K562 (cell line): ENCODE data around the gene NOL12. TPM values are rescaled to one million over a fixed set of nuclear protein-coding genes. Genes with fewer than 3 reads are reported as not detected.

ENCODE experiments used
- ATAC-seq: fragments of 200-7000 bp; cut with Tn5 transposase; 3 replicates; pipeline ENCODE4 v1.9.1; 2020; ENCODE audit warnings: moderate library complexity
- BruUV-seq: library from RNA; stranded (reverse); fragments of 400-500 nt; replicated peaks from 2 replicates; lab custom pipeline; 2021; lab: Mats Ljungman, UMichigan
- CTCF ChIA-PET: fragments of 300-600 bp; formaldehyde crosslinking; extraction: SDS; loops from one replicate; lab custom pipeline; 2021; ENCODE audit warnings: low intra/inter-chr PET ratio; lab: Yijun Ruan, JAX
- POLR2A ChIA-PET: fragments of 300-600, 350-650 bp; sonication (Branson Sonifier 250); formaldehyde crosslinking; extraction: SDS; loops from one replicate; lab custom pipeline; 2021; ENCODE audit warnings: antibody characterized with exemption, inconsistent platforms; lab: Yijun Ruan, JAX
- DNase-seq, 4 experiments: peaks; one replicate each; pipeline versions ENCODE4 v3.0.0 to v3.0.0-alpha.2; 2011 to 2018; ENCODE audit warnings: low spot score in 3 of 4, mixed read lengths in 3 of 4; ENCODE audit errors: extremely low read depth in 1 of 4
- FAIRE-seq: peaks from 2 replicates; lab custom pipeline; 2011; peaks lifted over from hg19 to GRCh38; lab: Jason Lieb, UNC
- H2AFZ ChIP-seq: 2 replicates; pipeline ENCODE4 v1.6.0; 2011; ENCODE audit warnings: low read depth, low read length, control low read depth, inconsistent platforms
- H3K27ac ChIP-seq: fragments of 200-600 bp; 3 replicates; pipeline ENCODE4 v1.8.0; 2011; ENCODE audit warnings: low read depth, mild to moderate bottlenecking, control low read depth, inconsistent platforms, low read length, moderate library complexity, mixed read lengths; ENCODE audit errors: extremely low read depth
- H3K27me3 ChIP-seq, 2 experiments: fragments of 300-600 bp in 1 of 2; 2 replicates in 1 of 2; 3 replicates in 1 of 2; pipeline versions ENCODE4 v1.6.0 to v1.8.0; 2011; ENCODE audit warnings: inconsistent platforms in 2 of 2, low read length in 2 of 2, mild to moderate bottlenecking in 1 of 2, mixed read lengths in 1 of 2, moderate library complexity in 1 of 2; ENCODE audit not compliant: control insufficient read depth in 2 of 2, insufficient read depth in 2 of 2
- H3K36me3 ChIP-seq: fragments of 300-600 bp; 3 replicates; pipeline ENCODE4 v1.8.0; 2011; ENCODE audit warnings: mild to moderate bottlenecking, low read length, inconsistent platforms; ENCODE audit not compliant: control insufficient read depth, insufficient read depth
- H3K4me1 ChIP-seq, 2 experiments: fragments of 200-600 bp in 1 of 2; replicated peaks in 1 of 2; 2 replicates in 1 of 2; 3 replicates in 1 of 2; pipeline versions ENCODE4 v1.5.1 to v1.8.0; 2011; ENCODE audit warnings: inconsistent platforms in 2 of 2, low read length in 2 of 2, mild to moderate bottlenecking in 1 of 2, mixed read lengths in 1 of 2, moderate library complexity in 1 of 2; ENCODE audit not compliant: control insufficient read depth in 2 of 2, insufficient read depth in 2 of 2
- H3K4me2 ChIP-seq: 2 replicates; pipeline ENCODE4 v1.6.1; 2011; ENCODE audit warnings: low read length, control low read depth, inconsistent platforms, mixed read lengths; ENCODE audit not compliant: insufficient read depth
- H3K4me3 ChIP-seq: fragments of 200-600 bp; sonication (generic), shearing (Covaris generic); 2 replicates; pipeline ENCODE4 v1.5.1; 2016; ENCODE audit warnings: control low read depth, inconsistent platforms
- H3K79me2 ChIP-seq: fragments of 200-600 bp; 3 replicates; pipeline ENCODE4 v1.8.0; 2011; ENCODE audit warnings: low read length, inconsistent platforms; ENCODE audit not compliant: control insufficient read depth, insufficient read depth
- H3K9ac ChIP-seq, 2 experiments: 2 replicates each; pipeline versions ENCODE4 v1.6.0 to v1.6.1; 2011; ENCODE audit warnings: low read depth in 2 of 2, low read length in 2 of 2, control low read depth in 1 of 2, inconsistent platforms in 1 of 2, mild to moderate bottlenecking in 1 of 2, mixed read lengths in 1 of 2; ENCODE audit not compliant: insufficient read depth in 1 of 2
- H3K9me1 ChIP-seq: one replicate; pipeline ENCODE4 v1.6.0; 2011; ENCODE audit warnings: inconsistent platforms, mild to moderate bottlenecking, low read length, moderate library complexity; ENCODE audit not compliant: control insufficient read depth, insufficient read depth
- H3K9me3 ChIP-seq: replicated peaks from 2 replicates; pipeline ENCODE4 v1.5.1; 2011; ENCODE audit warnings: low read depth, low read length, inconsistent platforms; ENCODE audit not compliant: control insufficient read depth, insufficient read depth
- H4K20me1 ChIP-seq: replicated peaks from 2 replicates; pipeline ENCODE4 v1.6.1; 2011; ENCODE audit warnings: low read length, inconsistent platforms, mixed read lengths; ENCODE audit not compliant: control insufficient read depth, insufficient read depth
- ATF7 ChIP-seq: fragments of 450-650 bp; IDR thresholded peaks from 2 replicates; pipeline ENCODE4 v1.7.1; 2014; ENCODE audit warnings: mild to moderate bottlenecking, moderate library complexity
- CBX1 ChIP-seq: sonication (generic); IDR thresholded peaks from 2 replicates; pipeline ENCODE4 v1.6.1; 2016; ENCODE audit warnings: antibody characterized with exemption, low read depth, mild to moderate bottlenecking
- CHD2 ChIP-seq: IDR thresholded peaks from 2 replicates; pipeline ENCODE4 v1.6.1; 2011; ENCODE audit warnings: low read depth, low read length
- ESRRB ChIP-seq: fragments of 250-450 bp; sonication (Bioruptor Pico); IDR thresholded peaks from 2 replicates; pipeline ENCODE4 v1.5.0; 2020; ENCODE audit warnings: mild to moderate bottlenecking, moderate library complexity, borderline replicate concordance
- FOXM1 ChIP-seq, 2 experiments: fragments of 450-650 bp in 1 of 2; sonication (generic) in 1 of 2; formaldehyde crosslinking in 1 of 2; IDR thresholded peaks; 2 replicates each; pipeline versions ENCODE4 v1.6.1 to v1.9.0; 2017 to 2022; ENCODE audit warnings: low read depth in 2 of 2, mild to moderate bottlenecking in 2 of 2, missing genetic modification reagents in 1 of 2, moderate library complexity in 1 of 2
- FUS ChIP-seq: fragments of 200-400 bp; formaldehyde crosslinking; optimal IDR thresholded peaks from 2 replicates; pipeline ENCODE3; 2017; ENCODE audit warnings: low read depth, low read length
- HCFC1 ChIP-seq: IDR thresholded peaks from 2 replicates; pipeline ENCODE4 v1.6.1; 2012; ENCODE audit warnings: low read depth, low read length, improper control_type of control experiment
- MED1 ChIP-seq: sonication (generic); formaldehyde crosslinking; IDR thresholded peaks from 2 replicates; pipeline ENCODE4 v1.8.1; 2023; ENCODE audit warnings: missing genetic modification reagents, borderline replicate concordance
- NFXL1 ChIP-seq: fragments of 450-650 bp; formaldehyde crosslinking; IDR thresholded peaks from 2 replicates; pipeline ENCODE4 v1.4.0; 2021; ENCODE audit warnings: mild to moderate bottlenecking
- SETDB1 ChIP-seq: IDR thresholded peaks from one replicate; pipeline ENCODE4 v1.6.1; 2012; ENCODE audit warnings: low read length, control low read depth, inconsistent platforms
- TRIM28 ChIP-seq: fragments of 450-650 bp; IDR thresholded peaks from 2 replicates; pipeline ENCODE4 v1.6.1; 2017
- ZNF263 ChIP-seq: sonication (generic); formaldehyde crosslinking; IDR thresholded peaks from 2 replicates; pipeline ENCODE4 v1.8.0; 2022; ENCODE audit warnings: mild to moderate bottlenecking, missing genetic modification reagents, borderline replicate concordance
- ZNF384 ChIP-seq: IDR thresholded peaks from 2 replicates; pipeline ENCODE4 v1.6.1; 2012; ENCODE audit warnings: low read depth, low read length, improper control_type of control experiment
- WGBS: fragments of 100-300 bp; shearing (Covaris generic); methylation state at CpG from one replicate; pipeline ENCODE4 v1.1.6; 2016; ENCODE audit warnings: low coverage, mixed read lengths; ENCODE audit not compliant: insufficient coverage; ENCODE audit errors: missing lambda C conversion rate; 5-methylcytosine and 5-hydroxymethylcytosine counted together
- in situ Hi-C: fragments of 300-500 bp; cut with MboI; formaldehyde crosslinking; loops from 4 replicates; pipeline ENCODE4 v1.15.0; 2018; ENCODE audit warnings: inconsistent platforms, mixed read lengths
- intact Hi-C: fragments of 100-400 bp; cut with micrococcal nuclease; formaldehyde crosslinking; loops from 2 replicates; pipeline ENCODE4 v1.14.2; 2022
- polyA plus RNA-seq, 8 experiments: library from polyadenylated mRNA; depleted of rRNA in 4 of 8; stranded (reverse) in 5 of 8; unstranded in 3 of 8; fragments of >200 nt; fragmentation: Nextera tagmentation in 2 of 8; fragmentation: Illumina TruSeq in 1 of 8; extraction: Ambion mirVana in 2 of 8; extraction: Trizol in 1 of 8; gene quantifications; 2 replicates each; pipeline versions ENCODE4 v1.2.1 to v1.2.3, GENCODE V29; 2011 to 2014; ENCODE audit warnings: inconsistent platforms in 1 of 8, missing spikeins in 1 of 8
- total RNA-seq, 7 experiments: library from RNA; depleted of rRNA in 6 of 7; stranded (reverse); fragments of >200 nt in 6 of 7; fragmentation: Illumina TruSeq in 2 of 7; extraction: Trizol in 2 of 7; gene quantifications; 2 replicates each; pipeline versions ENCODE4 v1.2.1 to v1.2.3, GENCODE V29; 2011 to 2021; ENCODE audit warnings: low replicate concordance in 1 of 7
- TF ChIP-seq, protein P1 (sequence below): sonication (generic); formaldehyde crosslinking; IDR thresholded peaks from 2 replicates; pipeline ENCODE4 v1.8.0; 2022; ENCODE audit warnings: mild to moderate bottlenecking, missing genetic modification reagents
- TF ChIP-seq, protein P2 (sequence below): fragments of 250-450 bp; sonication (Bioruptor Pico); IDR thresholded peaks from 2 replicates; pipeline ENCODE4 v1.4.0; 2020; ENCODE audit warnings: mild to moderate bottlenecking, moderate library complexity, borderline replicate concordance
- TF ChIP-seq, protein P3 (sequence below): fragments of 200-400 bp; formaldehyde crosslinking; IDR thresholded peaks from 2 replicates; pipeline ENCODE4 v1.6.1; 2017; ENCODE audit warnings: mild to moderate bottlenecking, low read depth, low read length, moderate library complexity

NOL12 gene
- total and polyA plus RNA-seq, 9 of the 15 experiments (the other 6 are each of a cell fraction or from before 2014, with no cell fraction given): 2.8 to 40.9 (median 28.5) TPM

DNA sequence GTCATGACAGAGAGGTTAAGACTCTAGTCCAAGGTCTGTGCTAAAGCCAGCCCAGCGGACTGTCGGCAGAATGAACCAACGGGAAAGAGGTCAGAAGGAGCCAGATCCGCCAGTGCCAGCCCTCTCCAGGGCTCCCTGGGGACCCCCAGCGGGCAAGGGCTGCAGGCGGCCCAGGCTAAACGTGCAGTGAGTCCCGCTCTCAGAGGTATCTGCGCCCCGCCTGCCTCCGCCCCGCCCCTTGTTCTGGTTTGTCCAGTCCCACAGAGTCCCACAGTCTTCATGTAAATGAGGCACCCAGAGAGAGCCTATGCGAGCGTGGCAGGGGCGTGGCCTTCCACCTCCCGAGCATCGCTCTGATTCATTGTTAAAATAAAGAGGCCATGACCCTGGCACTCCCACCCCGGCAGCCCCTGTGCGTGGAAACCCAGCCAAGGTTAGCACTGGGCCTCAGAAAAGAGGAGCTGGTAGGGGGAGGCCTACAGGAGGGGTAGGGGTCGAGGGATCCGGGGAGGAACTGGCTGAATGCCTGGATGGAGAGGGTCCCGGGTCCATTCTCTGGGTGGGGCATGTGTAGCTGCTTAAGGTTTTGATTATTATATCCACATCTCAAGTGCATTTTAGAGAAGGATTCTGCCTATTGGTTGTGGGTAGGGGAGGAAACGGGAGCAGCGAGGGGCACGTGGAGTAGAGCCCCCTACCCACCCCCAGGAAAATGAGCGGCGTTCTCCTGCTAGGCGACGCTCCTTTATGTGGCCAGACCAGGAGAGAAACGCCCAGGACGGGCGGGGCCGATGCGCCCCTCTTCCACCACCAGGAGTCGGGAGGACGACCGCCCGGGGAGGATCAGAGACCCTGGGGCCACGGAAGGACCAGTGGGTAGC is 10.8 kb downstream of the NOL12 start, which contains the start of gene TRIOBP:
TSS of gene TRIOBP (plus strand) at position 392 of the 881 bp plus-strand sequence. CDS start 4,318 bp downstream, outside the sequence.
- DNase-seq (peak; percentile 86 to 94 (median 88)), FAIRE-seq (peak; percentile 98), ATAC-seq (peak; percentile 100)
- peak within 1 kb of the TSS in 1 of 2 experiments; percentile 56; a peak in 1 of 4 replicates for H3K9ac ChIP-seq
- H3K4me1 ChIP-seq: peaks cover 2 to 16% of the 10 kb centered on the region in 2 experiments; a peak in 3 of 5 replicates
- H3K27me3 ChIP-seq: no peaks in the 10 kb centered on the region
- WGBS: 7% methylated on average over 23 of the region's 39 CpGs
- in situ Hi-C loops (no loop called here), intact Hi-C loops (no loop called here)
- H3K9me3 ChIP-seq: no peaks in the 10 kb centered on the region
- no peaks in the 10 kb centered on the region for H3K79me2 ChIP-seq
- BruUV-seq: no TSS peak
- ChIA-PET POLR2A (interaction anchor here (0.6 kb wide), 1 partner anchor 12 kb away, joined by 3 read pairs; no protein-coding TSS in a partner anchor), CTCF (no interaction called here)
- no peak within 1 kb of the TSS for H3K27ac ChIP-seq
- peak within 1 kb of the TSS; percentile 65 for H2AFZ ChIP-seq
- peaks cover 14% of the 10 kb centered on the region; the same call in 2 of the 3 replicates for H3K36me3 ChIP-seq
- no peak within 1 kb of the TSS for H3K4me3 ChIP-seq
- no peaks in the 10 kb centered on the region for H3K9me1 ChIP-seq
- H3K4me2 ChIP-seq: peak within 1 kb of the TSS; percentile 67
- no peaks in the 10 kb centered on the region for H4K20me1 ChIP-seq
- no peak for TF ChIP-seq HCFC1
- TF ChIP-seq, protein P1, sequence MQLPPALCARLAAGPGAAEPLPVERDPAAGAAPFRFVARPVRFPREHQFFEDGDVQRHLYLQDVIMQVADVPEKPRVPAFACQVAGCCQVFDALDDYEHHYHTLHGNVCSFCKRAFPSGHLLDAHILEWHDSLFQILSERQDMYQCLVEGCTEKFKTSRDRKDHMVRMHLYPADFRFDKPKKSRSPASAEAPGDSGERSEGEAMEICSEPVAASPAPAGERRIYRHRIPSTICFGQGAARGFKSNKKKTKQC (CRISPR knock-in tag): no peak
- TF ChIP-seq ZNF384: no peak
- no peak for TF ChIP-seq TRIM28
- TF ChIP-seq, protein P2, sequence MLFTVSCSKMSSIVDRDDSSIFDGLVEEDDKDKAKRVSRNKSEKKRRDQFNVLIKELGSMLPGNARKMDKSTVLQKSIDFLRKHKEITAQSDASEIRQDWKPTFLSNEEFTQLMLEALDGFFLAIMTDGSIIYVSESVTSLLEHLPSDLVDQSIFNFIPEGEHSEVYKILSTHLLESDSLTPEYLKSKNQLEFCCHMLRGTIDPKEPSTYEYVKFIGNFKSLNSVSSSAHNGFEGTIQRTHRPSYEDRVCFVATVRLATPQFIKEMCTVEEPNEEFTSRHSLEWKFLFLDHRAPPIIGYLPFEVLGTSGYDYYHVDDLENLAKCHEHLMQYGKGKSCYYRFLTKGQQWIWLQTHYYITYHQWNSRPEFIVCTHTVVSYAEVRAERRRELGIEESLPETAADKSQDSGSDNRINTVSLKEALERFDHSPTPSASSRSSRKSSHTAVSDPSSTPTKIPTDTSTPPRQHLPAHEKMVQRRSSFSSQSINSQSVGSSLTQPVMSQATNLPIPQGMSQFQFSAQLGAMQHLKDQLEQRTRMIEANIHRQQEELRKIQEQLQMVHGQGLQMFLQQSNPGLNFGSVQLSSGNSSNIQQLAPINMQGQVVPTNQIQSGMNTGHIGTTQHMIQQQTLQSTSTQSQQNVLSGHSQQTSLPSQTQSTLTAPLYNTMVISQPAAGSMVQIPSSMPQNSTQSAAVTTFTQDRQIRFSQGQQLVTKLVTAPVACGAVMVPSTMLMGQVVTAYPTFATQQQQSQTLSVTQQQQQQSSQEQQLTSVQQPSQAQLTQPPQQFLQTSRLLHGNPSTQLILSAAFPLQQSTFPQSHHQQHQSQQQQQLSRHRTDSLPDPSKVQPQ (CRISPR knock-in tag): no peak
- no peak for TF ChIP-seq FOXM1 (IDR thresholded peaks at IDR 0.05; ENCODE audit: low read depth)
- TF ChIP-seq FOXM1 (CRISPR knock-in tag; IDR thresholded peaks at IDR 0.05; ENCODE audit: low read depth): no peak
- TF ChIP-seq SETDB1: no peak
- TF ChIP-seq MED1: no peak
- TF ChIP-seq NFXL1 (CRISPR knock-in tag): no peak
- TF ChIP-seq ATF7: no peak
- TF ChIP-seq FUS: no peak
- no peak for TF ChIP-seq CBX1
- TF ChIP-seq CHD2: no peak
- TF ChIP-seq ESRRB: no peak
- TF ChIP-seq, protein P3, sequence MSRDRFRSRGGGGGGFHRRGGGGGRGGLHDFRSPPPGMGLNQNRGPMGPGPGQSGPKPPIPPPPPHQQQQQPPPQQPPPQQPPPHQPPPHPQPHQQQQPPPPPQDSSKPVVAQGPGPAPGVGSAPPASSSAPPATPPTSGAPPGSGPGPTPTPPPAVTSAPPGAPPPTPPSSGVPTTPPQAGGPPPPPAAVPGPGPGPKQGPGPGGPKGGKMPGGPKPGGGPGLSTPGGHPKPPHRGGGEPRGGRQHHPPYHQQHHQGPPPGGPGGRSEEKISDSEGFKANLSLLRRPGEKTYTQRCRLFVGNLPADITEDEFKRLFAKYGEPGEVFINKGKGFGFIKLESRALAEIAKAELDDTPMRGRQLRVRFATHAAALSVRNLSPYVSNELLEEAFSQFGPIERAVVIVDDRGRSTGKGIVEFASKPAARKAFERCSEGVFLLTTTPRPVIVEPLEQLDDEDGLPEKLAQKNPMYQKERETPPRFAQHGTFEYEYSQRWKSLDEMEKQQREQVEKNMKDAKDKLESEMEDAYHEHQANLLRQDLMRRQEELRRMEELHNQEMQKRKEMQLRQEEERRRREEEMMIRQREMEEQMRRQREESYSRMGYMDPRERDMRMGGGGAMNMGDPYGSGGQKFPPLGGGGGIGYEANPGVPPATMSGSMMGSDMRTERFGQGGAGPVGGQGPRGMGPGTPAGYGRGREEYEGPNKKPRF: no peak
- TF ChIP-seq ZNF263 (CRISPR knock-in tag): no peak
